Measurements from ENCODE around the gene CLRN1.

- TF ChIP-seq CTCF (IDR thresholded peaks at IDR 0.05) (no peak), POLR2A (IDR thresholded peaks at IDR 0.05) (no peak)
Observed at GRCh38 chr3:150995510-150995909, 23.0 kb upstream of the CLRN1 start.
